Epithelial cell of esophagus (primary cell): Measurements from ENCODE around the gene ANKS1B.

Experiments
- DNase-seq: peaks from one replicate; pipeline ENCODE4 v3.0.0; 2010; ENCODE audit warnings: low read depth
- H3K4me3 ChIP-seq: 2 replicates; pipeline ENCODE4 v1.5.1; 2011; ENCODE audit warnings: mild to moderate bottlenecking, low read length, control low read depth
- CTCF ChIP-seq: IDR thresholded peaks from 2 replicates; pipeline ENCODE4 v1.5.1; 2011; ENCODE audit warnings: low read depth, mild to moderate bottlenecking, low read length, control low read depth, inconsistent platforms; ENCODE audit not compliant: insufficient read depth; ENCODE audit errors: missing control alignments

The ANKS1B gene

GRCh38 chr12:99110868-99111267 is 873.9 kb downstream of the ANKS1B start:
- no peak for DNase-seq
- no peak for TF ChIP-seq CTCF
- H3K4me3 ChIP-seq = no peak overlapping the region

- no peak for TF ChIP-seq CTCF
- H3K4me3 ChIP-seq = no peak overlapping the region
- no peak for DNase-seq
Observed at GRCh38 chr12:99110212-99110611, 874.5 kb downstream of the ANKS1B start.

GRCh38 chr12:99108924-99109323 is 875.8 kb downstream of the ANKS1B start:
- TF ChIP-seq CTCF = no peak
- DNase-seq = no peak
- no peak overlapping the region for H3K4me3 ChIP-seq

- TF ChIP-seq CTCF = no peak
- peak; percentile 1 for DNase-seq
- H3K4me3 ChIP-seq = no peak overlapping the region
Observed at GRCh38 chr12:99099786-99100185, 885.0 kb downstream of the ANKS1B start.

GRCh38 chr12:99097171-99097570 is 887.6 kb downstream of the ANKS1B start:
- no peak for TF ChIP-seq CTCF
- DNase-seq = no peak
- no peak overlapping the region for H3K4me3 ChIP-seq

GRCh38 chr12:99093166-99093565 is 891.6 kb downstream of the ANKS1B start:
- no peak for DNase-seq
- TF ChIP-seq CTCF = no peak
- no peak overlapping the region for H3K4me3 ChIP-seq

GRCh38 chr12:99092100-99092851 is 892.5 kb downstream of the ANKS1B start:
- no peak for TF ChIP-seq CTCF
- no peak overlapping the region for H3K4me3 ChIP-seq
- no peak for DNase-seq
